ENCODE data around the gene VPS35L.

VPS35L gene

GRCh38 chr16:19689342-19689741, 133.8 kb downstream of the VPS35L start:
- H3K9me3 ChIP-seq (ENCODE audit: control insufficient read depth, insufficient read depth, low read length) = no peaks in the 10 kb centered on the region
- H3K27me3 ChIP-seq (ENCODE audit: control insufficient read depth, insufficient read depth, low read length) = no peaks in the 10 kb centered on the region
- H3K9ac ChIP-seq (ENCODE audit: low read depth, low read length) = no peak overlapping the region
- no peaks in the 10 kb centered on the region for H3K4me1 ChIP-seq (ENCODE audit: control insufficient read depth, insufficient read depth, low read length)
- peaks cover 20% of the 10 kb centered on the region for H3K36me3 ChIP-seq (ENCODE audit: control insufficient read depth, insufficient read depth, low read length)
- no peak overlapping the region for H3K4me3 ChIP-seq (ENCODE audit: low read depth, low read length)

DNA sequence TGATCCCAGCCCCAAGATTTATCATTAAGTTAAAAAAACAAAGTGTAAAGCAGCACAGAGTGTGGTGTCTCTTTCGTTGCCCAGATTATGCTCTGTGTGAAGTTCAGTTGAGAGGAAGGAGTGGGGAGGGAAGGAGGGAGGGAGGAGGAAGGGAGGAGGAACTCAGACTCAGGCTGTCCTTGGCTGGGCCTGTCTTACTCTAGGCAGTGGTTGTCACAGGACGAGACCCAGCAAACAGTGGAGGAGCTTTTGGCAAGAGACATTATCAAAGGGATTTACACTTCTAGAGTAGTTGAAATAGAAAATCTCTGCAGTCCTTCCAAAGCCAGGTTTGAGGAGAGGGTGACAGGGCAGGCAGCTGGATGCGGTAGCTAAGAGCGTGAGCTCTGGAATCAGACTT, 134.7 kb downstream of the VPS35L start:
- no peaks in the 10 kb centered on the region for H3K27me3 ChIP-seq (ENCODE audit: control insufficient read depth, insufficient read depth, low read length)
- no peak overlapping the region for H3K9ac ChIP-seq (ENCODE audit: low read depth, low read length)
- H3K9me3 ChIP-seq (ENCODE audit: control insufficient read depth, insufficient read depth, low read length) = no peaks in the 10 kb centered on the region
- no peak overlapping the region for H3K4me3 ChIP-seq (ENCODE audit: low read depth, low read length)
- peaks cover 20% of the 10 kb centered on the region for H3K36me3 ChIP-seq (ENCODE audit: control insufficient read depth, insufficient read depth, low read length)
- no peaks in the 10 kb centered on the region for H3K4me1 ChIP-seq (ENCODE audit: control insufficient read depth, insufficient read depth, low read length)

- no peaks in the 10 kb centered on the region for H3K9me3 ChIP-seq (ENCODE audit: control insufficient read depth, insufficient read depth, low read length)
- no peaks in the 10 kb centered on the region for H3K27me3 ChIP-seq (ENCODE audit: control insufficient read depth, insufficient read depth, low read length)
- peaks cover 20% of the 10 kb centered on the region for H3K36me3 ChIP-seq (ENCODE audit: control insufficient read depth, insufficient read depth, low read length)
- H3K4me3 ChIP-seq (ENCODE audit: low read depth, low read length) = no peak overlapping the region
- no peaks in the 10 kb centered on the region for H3K4me1 ChIP-seq (ENCODE audit: control insufficient read depth, insufficient read depth, low read length)
- H3K9ac ChIP-seq (ENCODE audit: low read depth, low read length) = no peak overlapping the region
These were observed 135.7 kb downstream of the VPS35L start for GRCh38 chr16:19691161-19691711.

GRCh38 chr16:19694989-19695388, 139.5 kb downstream of the VPS35L start:
- no peaks in the 10 kb centered on the region for H3K4me1 ChIP-seq (ENCODE audit: control insufficient read depth, insufficient read depth, low read length)
- H3K27me3 ChIP-seq (ENCODE audit: control insufficient read depth, insufficient read depth, low read length) = no peaks in the 10 kb centered on the region
- no peak overlapping the region for H3K4me3 ChIP-seq (ENCODE audit: low read depth, low read length)
- H3K36me3 ChIP-seq (ENCODE audit: control insufficient read depth, insufficient read depth, low read length) = peaks cover 32% of the 10 kb centered on the region
- no peaks in the 10 kb centered on the region for H3K9me3 ChIP-seq (ENCODE audit: control insufficient read depth, insufficient read depth, low read length)
- no peak overlapping the region for H3K9ac ChIP-seq (ENCODE audit: low read depth, low read length)

DNA sequence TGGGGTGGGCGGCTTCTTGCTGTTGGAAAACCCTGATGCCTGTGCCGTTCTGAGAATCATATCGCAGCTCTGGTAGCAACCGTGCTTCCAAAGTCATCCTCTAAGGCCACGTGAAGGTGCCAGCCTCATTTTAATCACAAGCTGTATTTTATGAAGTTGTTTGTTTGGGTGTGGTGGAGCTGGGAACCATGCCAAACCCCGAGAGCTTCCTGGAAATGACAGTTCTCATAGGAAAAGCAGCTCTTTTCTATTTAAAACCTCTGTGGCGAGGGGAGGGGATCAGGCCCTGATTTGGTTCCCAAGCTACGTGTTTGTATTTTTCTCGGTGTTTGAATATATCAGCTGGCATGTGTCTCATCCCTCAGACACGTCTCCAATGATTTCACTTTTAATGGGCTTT, 140.8 kb downstream of the VPS35L start:
- Histone ChIP-seq H3K4me1 (ENCODE audit: control insufficient read depth, insufficient read depth, low read length) (no peaks in the 10 kb centered on the region), H3K36me3 (ENCODE audit: control insufficient read depth, insufficient read depth, low read length) (peaks cover 28% of the 10 kb centered on the region), H3K9me3 (ENCODE audit: control insufficient read depth, insufficient read depth, low read length) (no peaks in the 10 kb centered on the region), H3K9ac (ENCODE audit: low read depth, low read length) (no peak overlapping the region), H3K27me3 (ENCODE audit: control insufficient read depth, insufficient read depth, low read length) (no peaks in the 10 kb centered on the region), H3K4me3 (ENCODE audit: low read depth, low read length) (no peak overlapping the region)

DNA sequence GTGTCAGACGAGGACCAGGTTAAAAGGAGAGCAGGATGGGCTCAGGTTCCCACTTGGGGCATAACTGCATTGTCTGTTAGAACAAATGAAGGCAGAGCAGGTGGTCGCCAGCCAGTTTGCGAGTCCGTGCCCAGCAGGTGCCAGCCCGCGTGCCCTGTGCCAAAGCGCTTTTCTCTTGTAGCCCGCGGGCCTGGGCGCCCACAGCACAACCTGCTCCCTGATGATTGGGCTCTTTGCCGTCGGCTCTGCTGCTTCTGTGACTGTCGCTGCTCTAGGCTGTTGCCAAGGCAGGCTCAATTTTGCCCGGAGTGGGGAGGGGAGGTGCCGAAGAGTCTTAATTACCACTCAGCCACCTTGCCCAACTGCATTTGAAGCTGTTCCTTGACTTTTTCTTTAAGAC, 141.5 kb downstream of the VPS35L start:
- no peaks in the 10 kb centered on the region for H3K27me3 ChIP-seq (ENCODE audit: control insufficient read depth, insufficient read depth, low read length)
- no peaks in the 10 kb centered on the region for H3K9me3 ChIP-seq (ENCODE audit: control insufficient read depth, insufficient read depth, low read length)
- no peaks in the 10 kb centered on the region for H3K4me1 ChIP-seq (ENCODE audit: control insufficient read depth, insufficient read depth, low read length)
- peaks cover 24% of the 10 kb centered on the region for H3K36me3 ChIP-seq (ENCODE audit: control insufficient read depth, insufficient read depth, low read length)
- no peak overlapping the region for H3K9ac ChIP-seq (ENCODE audit: low read depth, low read length)
- no peak overlapping the region for H3K4me3 ChIP-seq (ENCODE audit: low read depth, low read length)

DNA sequence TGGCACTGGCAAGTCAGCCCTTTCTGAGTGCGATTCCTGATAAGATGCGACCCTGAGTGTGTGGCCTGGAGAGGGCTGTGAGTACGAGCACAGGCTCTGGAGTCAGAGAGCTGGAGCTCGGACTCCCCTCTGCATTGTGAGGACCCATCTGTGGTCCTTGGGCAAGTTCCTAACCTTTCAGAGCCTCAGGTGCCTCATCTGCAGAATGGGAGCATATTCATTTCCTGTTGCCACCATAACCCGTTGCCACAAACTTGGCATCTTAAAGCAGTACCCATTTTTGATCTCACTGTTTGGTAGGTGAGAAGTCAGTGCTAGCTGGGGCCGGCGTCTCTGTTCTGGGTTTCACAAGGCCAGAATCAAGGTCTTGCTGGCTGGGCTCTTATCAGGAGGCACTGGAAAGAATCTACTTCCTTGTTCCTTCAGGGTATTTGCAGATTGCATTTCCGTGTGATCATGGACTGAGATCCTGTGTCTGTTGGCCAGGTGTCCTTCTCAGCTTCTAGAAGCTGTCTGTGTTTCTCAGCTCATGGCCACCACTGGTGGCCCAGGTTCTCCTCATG, 142.3 kb downstream of the VPS35L start:
- Histone ChIP-seq H3K4me3 (ENCODE audit: low read depth, low read length) (no peak overlapping the region), H3K36me3 (ENCODE audit: control insufficient read depth, insufficient read depth, low read length) (peaks cover 28% of the 10 kb centered on the region), H3K9ac (ENCODE audit: low read depth, low read length) (no peak overlapping the region), H3K4me1 (ENCODE audit: control insufficient read depth, insufficient read depth, low read length) (no peaks in the 10 kb centered on the region), H3K9me3 (ENCODE audit: control insufficient read depth, insufficient read depth, low read length) (no peaks in the 10 kb centered on the region), H3K27me3 (ENCODE audit: control insufficient read depth, insufficient read depth, low read length) (no peaks in the 10 kb centered on the region)

GRCh38 chr16:19698480-19699465, 143.3 kb downstream of the VPS35L start:
- no peak overlapping the region for H3K9ac ChIP-seq (ENCODE audit: low read depth, low read length)
- H3K36me3 ChIP-seq (ENCODE audit: control insufficient read depth, insufficient read depth, low read length) = peaks cover 31% of the 10 kb centered on the region
- no peaks in the 10 kb centered on the region for H3K9me3 ChIP-seq (ENCODE audit: control insufficient read depth, insufficient read depth, low read length)

GRCh38 chr16:19699472-19699871, 144.0 kb downstream of the VPS35L start:
- Histone ChIP-seq H3K4me1 (ENCODE audit: control insufficient read depth, insufficient read depth, low read length) (no peaks in the 10 kb centered on the region), H3K27me3 (ENCODE audit: control insufficient read depth, insufficient read depth, low read length) (no peaks in the 10 kb centered on the region), H3K36me3 (ENCODE audit: control insufficient read depth, insufficient read depth, low read length) (peaks cover 38% of the 10 kb centered on the region), H3K4me3 (ENCODE audit: low read depth, low read length) (no peak overlapping the region), H3K9me3 (ENCODE audit: control insufficient read depth, insufficient read depth, low read length) (no peaks in the 10 kb centered on the region), H3K9ac (ENCODE audit: low read depth, low read length) (no peak overlapping the region)

More at GRCh38 chr16:19698480-19699465, 143.3 kb downstream of the VPS35L start:
- Histone ChIP-seq H3K4me1 (ENCODE audit: control insufficient read depth, insufficient read depth, low read length) (no peaks in the 10 kb centered on the region), H3K27me3 (ENCODE audit: control insufficient read depth, insufficient read depth, low read length) (no peaks in the 10 kb centered on the region), H3K4me3 (ENCODE audit: low read depth, low read length) (no peak overlapping the region)

DNA sequence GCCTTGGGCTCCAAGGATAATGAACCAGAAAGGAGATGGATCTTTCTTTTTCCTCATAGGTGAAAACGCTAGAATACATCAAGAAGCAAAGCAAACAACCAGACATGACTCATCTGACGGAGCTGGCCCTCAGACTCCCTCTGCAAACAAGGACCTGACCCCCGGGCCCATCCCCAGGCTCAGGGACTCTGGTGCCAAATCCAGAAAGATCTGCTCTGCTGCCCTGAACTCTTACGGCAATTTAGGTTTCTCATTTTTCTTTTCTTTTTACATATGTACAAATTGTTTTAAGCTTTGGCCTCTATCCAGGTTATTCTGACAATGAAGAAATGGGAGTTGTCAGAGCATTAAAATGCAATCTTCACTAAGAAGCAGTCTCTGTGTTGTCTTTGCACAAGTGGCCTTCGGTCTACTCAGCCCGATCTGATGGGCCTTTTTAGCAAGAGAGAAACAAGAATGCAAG, 144.8 kb downstream of the VPS35L start:
- H3K9ac ChIP-seq (ENCODE audit: low read depth, low read length) = no peak overlapping the region
- H3K36me3 ChIP-seq (ENCODE audit: control insufficient read depth, insufficient read depth, low read length) = peaks cover 47% of the 10 kb centered on the region
- no peaks in the 10 kb centered on the region for H3K9me3 ChIP-seq (ENCODE audit: control insufficient read depth, insufficient read depth, low read length)
- no peak overlapping the region for H3K4me3 ChIP-seq (ENCODE audit: low read depth, low read length)
- no peaks in the 10 kb centered on the region for H3K4me1 ChIP-seq (ENCODE audit: control insufficient read depth, insufficient read depth, low read length)
- H3K27me3 ChIP-seq (ENCODE audit: control insufficient read depth, insufficient read depth, low read length) = no peaks in the 10 kb centered on the region

GRCh38 chr16:19701091-19701490, 145.6 kb downstream of the VPS35L start:
- H3K9me3 ChIP-seq (ENCODE audit: control insufficient read depth, insufficient read depth, low read length) = no peaks in the 10 kb centered on the region
- H3K4me3 ChIP-seq (ENCODE audit: low read depth, low read length) = no peak overlapping the region
- H3K27me3 ChIP-seq (ENCODE audit: control insufficient read depth, insufficient read depth, low read length) = no peaks in the 10 kb centered on the region
- H3K4me1 ChIP-seq (ENCODE audit: control insufficient read depth, insufficient read depth, low read length) = no peaks in the 10 kb centered on the region
- no peak overlapping the region for H3K9ac ChIP-seq (ENCODE audit: low read depth, low read length)
- H3K36me3 ChIP-seq (ENCODE audit: control insufficient read depth, insufficient read depth, low read length) = peaks cover 55% of the 10 kb centered on the region
